ENCODE measurements around the gene HMGCR.
A peak's percentile ranks its signal among the peaks of the same experiment; 100 is the strongest.
"Not testable (repeated sequence)": the region's sequence is repeated elsewhere in the genome, so short reads cannot be mapped to it uniquely, and the experiment has no call there.

The HMGCR gene

DNA sequence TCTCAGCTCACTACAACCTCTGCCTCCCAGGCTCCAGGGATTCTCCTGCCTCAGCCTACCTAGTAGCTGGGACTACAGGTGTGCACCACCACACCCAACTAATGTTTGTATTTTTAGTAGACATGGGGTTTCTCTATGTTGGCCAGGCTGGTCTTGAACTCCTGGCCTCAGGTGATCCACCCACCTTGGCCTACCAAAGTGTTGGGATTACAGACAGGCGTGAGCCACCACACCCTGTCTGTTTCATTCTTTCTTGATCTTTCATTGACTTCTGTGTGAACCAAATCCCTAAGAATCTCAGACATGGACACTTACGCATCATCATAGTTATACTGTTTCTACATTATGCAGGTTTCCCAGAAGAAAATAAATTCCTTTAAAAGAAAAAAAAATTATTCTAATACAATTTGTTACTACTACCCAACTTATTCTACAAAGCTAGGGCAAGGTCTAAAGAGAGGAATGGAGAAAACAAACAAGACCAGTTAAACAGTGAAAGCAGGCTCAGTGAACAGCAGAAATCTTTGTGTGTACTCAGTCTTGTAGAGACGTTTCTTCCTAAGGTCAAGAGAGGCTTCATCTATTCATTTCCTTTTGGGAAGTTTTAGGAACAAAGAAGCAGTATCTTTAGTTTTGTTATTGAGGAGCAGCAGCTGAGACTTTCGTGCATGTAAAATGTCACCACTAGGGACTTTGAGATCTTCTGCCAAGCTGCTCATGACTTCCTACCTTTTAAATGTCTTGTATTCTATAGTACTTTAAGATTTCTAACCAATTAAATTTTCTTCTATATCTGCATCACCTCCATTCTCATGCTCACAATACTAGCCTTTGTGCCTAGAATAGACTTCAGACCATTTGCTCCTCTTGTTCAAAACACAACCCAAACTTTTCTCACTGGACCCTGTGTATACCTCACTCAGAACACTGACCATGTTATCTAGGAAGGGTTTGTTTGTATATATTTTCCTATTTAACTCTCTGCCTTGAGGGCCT lies 5.6 kb upstream of the HMGCR start:
- Histone ChIP-seq H3K9me3 (ENCODE audit: insufficient read depth, low read length) (no peaks in the 10 kb centered on the region), H3K27ac (ENCODE audit: low read length) (no peak overlapping the region), H3K9ac (ENCODE audit: low read length) (no peak overlapping the region), H3K36me3 (replicated peaks; ENCODE audit: low read depth, low read length) (no peaks in the 10 kb centered on the region), H3K27me3 (ENCODE audit: low read depth, low read length) (no peaks in the 10 kb centered on the region), H4K20me1 (ENCODE audit: insufficient read depth, low read length) (no peaks in the 10 kb centered on the region), H3K4me1 (ENCODE audit: low read length) (peaks cover 9% of the 10 kb centered on the region), H3K4me3 (ENCODE audit: low read length) (no peak overlapping the region), H2AFZ (ENCODE audit: low read depth, low read length) (no peak overlapping the region), H3K4me2 (ENCODE audit: low read length) (no peak overlapping the region), H3K79me2 (ENCODE audit: low read length) (0 out of 2 replicates have a peak, but pooled peaks cover 4% of the 10 kb centered on the region)
- TF ChIP-seq, protein P1, sequence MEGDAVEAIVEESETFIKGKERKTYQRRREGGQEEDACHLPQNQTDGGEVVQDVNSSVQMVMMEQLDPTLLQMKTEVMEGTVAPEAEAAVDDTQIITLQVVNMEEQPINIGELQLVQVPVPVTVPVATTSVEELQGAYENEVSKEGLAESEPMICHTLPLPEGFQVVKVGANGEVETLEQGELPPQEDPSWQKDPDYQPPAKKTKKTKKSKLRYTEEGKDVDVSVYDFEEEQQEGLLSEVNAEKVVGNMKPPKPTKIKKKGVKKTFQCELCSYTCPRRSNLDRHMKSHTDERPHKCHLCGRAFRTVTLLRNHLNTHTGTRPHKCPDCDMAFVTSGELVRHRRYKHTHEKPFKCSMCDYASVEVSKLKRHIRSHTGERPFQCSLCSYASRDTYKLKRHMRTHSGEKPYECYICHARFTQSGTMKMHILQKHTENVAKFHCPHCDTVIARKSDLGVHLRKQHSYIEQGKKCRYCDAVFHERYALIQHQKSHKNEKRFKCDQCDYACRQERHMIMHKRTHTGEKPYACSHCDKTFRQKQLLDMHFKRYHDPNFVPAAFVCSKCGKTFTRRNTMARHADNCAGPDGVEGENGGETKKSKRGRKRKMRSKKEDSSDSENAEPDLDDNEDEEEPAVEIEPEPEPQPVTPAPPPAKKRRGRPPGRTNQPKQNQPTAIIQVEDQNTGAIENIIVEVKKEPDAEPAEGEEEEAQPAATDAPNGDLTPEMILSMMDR (IDR thresholded peaks at IDR 0.05; ENCODE audit: low read depth, low read length), result peak; percentile 19; the same call in 1 of the 2 replicates
- no peak for TF ChIP-seq EZH2phosphoT487 (IDR thresholded peaks at IDR 0.05; ENCODE audit: low read depth)

DNA sequence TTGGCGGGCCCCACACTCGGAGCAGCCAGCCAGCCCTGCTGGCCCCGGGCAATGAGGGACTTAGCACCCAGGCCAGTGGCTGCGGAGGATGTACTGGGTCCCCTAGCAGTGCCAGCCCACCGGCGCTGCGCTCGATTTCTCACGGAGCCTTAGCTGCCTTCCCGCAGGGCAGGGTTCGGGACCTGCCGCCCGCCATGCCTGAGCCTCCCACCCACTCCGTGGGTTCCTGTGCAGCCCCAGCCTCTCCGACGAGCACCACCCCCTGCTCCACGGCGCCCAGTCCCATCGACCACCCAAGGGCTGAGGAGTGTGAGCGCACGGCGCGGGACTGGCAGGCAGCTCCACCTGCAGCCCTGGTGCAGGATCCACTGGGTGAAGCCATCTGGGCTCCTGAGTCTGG lies 3.3 kb upstream of the HMGCR start:
- H3K79me2 ChIP-seq (ENCODE audit: low read length), result peaks cover 22% of the 10 kb centered on the region
- not testable (repeated sequence) for H3K4me2 ChIP-seq (ENCODE audit: low read length); H3K36me3 ChIP-seq (replicated peaks; ENCODE audit: low read depth, low read length); H3K4me1 ChIP-seq (ENCODE audit: low read length); H4K20me1 ChIP-seq (ENCODE audit: insufficient read depth, low read length); H3K27ac ChIP-seq (ENCODE audit: low read length); H3K4me3 ChIP-seq (ENCODE audit: low read length); H3K27me3 ChIP-seq (ENCODE audit: low read depth, low read length); H3K9ac ChIP-seq (ENCODE audit: low read length); H2AFZ ChIP-seq (ENCODE audit: low read depth, low read length); H3K9me3 ChIP-seq (ENCODE audit: insufficient read depth, low read length)

DNA sequence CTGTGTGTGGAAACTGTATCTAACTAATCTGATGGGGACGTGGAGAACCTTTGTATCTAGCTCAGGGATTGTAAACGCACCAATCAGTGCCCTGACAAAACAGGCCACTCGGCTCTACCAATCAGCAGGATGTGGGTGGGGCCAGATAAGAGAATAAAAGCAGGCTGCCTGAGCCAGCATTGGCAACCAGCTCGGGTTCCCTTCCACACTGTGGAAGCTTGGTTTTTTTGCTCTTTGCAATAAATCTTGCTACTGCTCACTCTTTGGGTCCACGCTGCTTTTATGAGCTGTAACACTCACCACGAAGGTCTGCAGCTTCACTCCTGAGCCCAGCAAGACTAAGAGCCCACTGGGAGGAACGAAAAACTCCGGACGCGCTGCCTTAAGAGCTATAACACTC lies 2.6 kb upstream of the HMGCR start:
- H3K4me3 ChIP-seq (ENCODE audit: low read length); H3K9ac ChIP-seq (ENCODE audit: low read length); H3K27ac ChIP-seq (ENCODE audit: low read length); H2AFZ ChIP-seq (ENCODE audit: low read depth, low read length); H3K4me2 ChIP-seq (ENCODE audit: low read length); H3K9me3 ChIP-seq (ENCODE audit: insufficient read depth, low read length); H3K27me3 ChIP-seq (ENCODE audit: low read depth, low read length); H3K36me3 ChIP-seq (replicated peaks; ENCODE audit: low read depth, low read length): not testable (repeated sequence)
- peaks cover 28% of the 10 kb centered on the region for H3K79me2 ChIP-seq (ENCODE audit: low read length)
- H3K4me1 ChIP-seq (ENCODE audit: low read length), result peaks cover 13% of the 10 kb centered on the region
- H4K20me1 ChIP-seq (ENCODE audit: insufficient read depth, low read length), result peaks cover 14% of the 10 kb centered on the region

DNA sequence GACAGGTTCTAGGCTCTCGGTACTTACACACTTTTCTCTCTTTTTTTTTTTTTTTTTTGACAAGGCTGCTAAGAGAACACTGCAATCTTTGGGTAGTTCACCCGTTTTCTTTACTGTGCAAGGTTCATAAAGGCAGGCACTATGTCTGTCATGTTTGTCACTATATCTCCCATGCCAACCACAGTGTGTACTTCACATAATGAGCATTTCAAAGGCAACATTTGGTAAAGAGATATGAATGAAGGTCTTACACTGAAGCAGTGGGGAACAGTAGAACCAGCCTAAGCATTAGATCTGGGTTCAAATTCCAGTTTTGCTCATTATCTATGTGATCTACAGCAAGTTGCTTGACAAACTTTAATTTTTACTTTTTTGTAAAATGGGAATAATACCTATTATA lies 1.5 kb upstream of the HMGCR start:
- Histone ChIP-seq H3K9me3 (ENCODE audit: insufficient read depth, low read length) (no peaks in the 10 kb centered on the region), H3K4me3 (ENCODE audit: low read length) (no peak overlapping the region), H3K4me2 (ENCODE audit: low read length) (0 out of 2 replicates have a peak overlapping the region, but pooled peaks have one; percentile 96), H3K4me1 (ENCODE audit: low read length) (peaks cover 24% of the 10 kb centered on the region), H3K79me2 (ENCODE audit: low read length) (peaks cover 39% of the 10 kb centered on the region), H3K27me3 (ENCODE audit: low read depth, low read length) (no peaks in the 10 kb centered on the region), H2AFZ (ENCODE audit: low read depth, low read length) (no peak overlapping the region), H3K36me3 (replicated peaks; ENCODE audit: low read depth, low read length) (peaks cover 17% of the 10 kb centered on the region), H3K9ac (ENCODE audit: low read length) (no peak overlapping the region), H4K20me1 (ENCODE audit: insufficient read depth, low read length) (peaks cover 25% of the 10 kb centered on the region), H3K27ac (ENCODE audit: low read length) (no peak overlapping the region)
- no peak for TF ChIP-seq EZH2phosphoT487 (IDR thresholded peaks at IDR 0.05; ENCODE audit: low read depth)
- TF ChIP-seq, protein P1 (IDR thresholded peaks at IDR 0.05; ENCODE audit: low read depth, low read length), result no peak

DNA sequence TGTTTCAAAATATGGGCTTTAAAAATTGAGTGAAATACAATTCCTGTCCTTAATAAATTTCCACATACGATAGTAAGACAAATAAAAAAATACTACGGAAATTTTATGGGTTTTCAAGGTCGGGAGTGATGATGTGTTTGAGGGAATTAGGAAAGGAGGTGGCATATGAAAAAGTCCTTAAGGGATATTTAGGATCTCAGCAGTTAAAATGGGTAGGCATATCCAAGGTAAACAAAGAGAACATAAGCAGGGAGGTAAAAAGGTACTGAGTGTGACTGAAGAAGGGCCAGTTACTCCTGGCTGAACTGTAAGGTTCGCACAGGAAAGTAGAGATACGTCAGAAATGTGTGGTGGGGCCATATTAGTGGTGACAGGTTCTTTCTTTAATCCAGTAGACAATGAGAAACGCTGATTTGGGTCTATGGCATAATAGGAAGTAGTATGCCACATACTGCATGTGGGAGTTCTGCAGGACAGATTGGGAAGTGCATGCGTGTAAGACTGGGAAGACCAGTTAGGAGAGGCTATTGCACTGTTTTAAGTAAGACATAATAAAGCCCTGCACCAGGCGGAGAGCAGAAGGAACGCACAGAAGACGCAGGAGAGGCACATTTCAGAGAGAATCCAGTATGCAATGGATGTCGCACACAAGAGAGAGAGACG lies 937 bp upstream of the HMGCR start:
- Histone ChIP-seq H3K27me3 (ENCODE audit: low read depth, low read length) (no peaks in the 10 kb centered on the region), H3K4me3 (ENCODE audit: low read length) (peak overlapping the region; percentile 97), H3K9me3 (ENCODE audit: insufficient read depth, low read length) (no peaks in the 10 kb centered on the region), H4K20me1 (ENCODE audit: insufficient read depth, low read length) (peaks cover 30% of the 10 kb centered on the region), H3K4me1 (ENCODE audit: low read length) (peaks cover 28% of the 10 kb centered on the region), H2AFZ (ENCODE audit: low read depth, low read length) (peak overlapping the region; percentile 69; the same call in 1 of the 2 replicates), H3K36me3 (replicated peaks; ENCODE audit: low read depth, low read length) (peaks cover 20% of the 10 kb centered on the region), H3K4me2 (ENCODE audit: low read length) (peak overlapping the region; percentile 96), H3K79me2 (ENCODE audit: low read length) (peaks cover 45% of the 10 kb centered on the region), H3K27ac (ENCODE audit: low read length) (peak overlapping the region; percentile 88), H3K9ac (ENCODE audit: low read length) (peak overlapping the region; percentile 94)
- TF ChIP-seq, protein P1 (IDR thresholded peaks at IDR 0.05; ENCODE audit: low read depth, low read length), result no peak
- no peak for TF ChIP-seq EZH2phosphoT487 (IDR thresholded peaks at IDR 0.05; ENCODE audit: low read depth)
